HG03066 (cell line): ENCODE measurements around the gene TJP3.
"Not testable (repeated sequence)": the region's sequence is repeated elsewhere in the genome, so short reads cannot be mapped to it uniquely, and the experiment has no call there.

Experiments used
- ATAC-seq: cut with Tn5 transposase; IDR thresholded peaks from one replicate; pipeline ENCODE4 v1.9.1; 2021; ENCODE audit warnings: low read depth; ENCODE audit not compliant: unreplicated experiment

Gene TJP3

DNA sequence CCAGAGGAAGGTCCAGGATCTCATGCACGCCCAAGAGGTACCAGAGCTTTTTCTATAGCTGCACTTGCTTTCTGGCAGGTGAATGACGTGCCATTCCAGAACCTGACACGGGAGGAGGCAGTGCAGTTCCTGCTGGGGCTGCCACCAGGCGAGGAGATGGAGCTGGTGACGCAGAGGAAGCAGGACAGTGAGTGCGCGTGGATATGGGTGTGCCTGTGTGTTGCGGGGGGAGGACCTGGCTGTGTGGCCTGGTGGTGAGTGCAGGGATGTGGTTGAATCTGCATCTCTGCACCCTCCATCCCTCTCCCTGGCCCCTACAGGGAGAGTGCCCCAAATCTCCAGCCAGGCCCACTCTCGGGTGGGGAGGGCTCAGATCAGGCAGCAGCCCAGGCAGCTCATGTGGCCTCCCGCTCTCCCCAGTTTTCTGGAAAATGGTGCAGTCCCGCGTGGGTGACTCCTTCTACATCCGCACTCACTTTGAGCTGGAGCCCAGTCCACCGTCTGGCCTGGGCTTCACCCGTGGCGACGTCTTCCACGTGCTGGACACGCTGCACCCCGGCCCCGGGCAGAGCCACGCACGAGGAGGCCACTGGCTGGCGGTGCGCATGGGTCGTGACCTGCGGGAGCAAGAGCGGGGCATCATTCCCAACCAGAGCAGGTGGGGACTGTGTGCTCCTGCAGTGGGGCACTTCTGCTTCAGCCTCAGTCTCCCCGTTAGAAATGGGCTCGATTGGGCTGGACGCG, 30.5 kb downstream of the TJP3 start:
- no peak for ATAC-seq

DNA sequence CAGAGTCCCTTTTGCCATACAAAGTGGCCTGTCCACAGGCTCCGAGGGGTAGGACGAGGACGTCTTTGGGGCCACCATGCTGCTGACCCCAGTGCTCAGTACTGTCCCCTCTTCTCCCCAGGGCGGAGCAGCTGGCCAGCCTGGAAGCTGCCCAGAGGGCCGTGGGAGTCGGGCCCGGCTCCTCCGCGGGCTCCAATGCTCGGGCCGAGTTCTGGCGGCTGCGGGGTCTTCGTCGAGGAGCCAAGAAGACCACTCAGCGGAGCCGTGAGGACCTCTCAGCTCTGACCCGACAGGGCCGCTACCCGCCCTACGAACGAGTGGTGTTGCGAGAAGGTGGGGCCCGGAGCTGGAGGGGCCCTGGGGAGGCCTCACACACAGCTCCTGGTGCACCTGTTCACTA, 32.2 kb downstream of the TJP3 start:
- ATAC-seq = no peak

DNA sequence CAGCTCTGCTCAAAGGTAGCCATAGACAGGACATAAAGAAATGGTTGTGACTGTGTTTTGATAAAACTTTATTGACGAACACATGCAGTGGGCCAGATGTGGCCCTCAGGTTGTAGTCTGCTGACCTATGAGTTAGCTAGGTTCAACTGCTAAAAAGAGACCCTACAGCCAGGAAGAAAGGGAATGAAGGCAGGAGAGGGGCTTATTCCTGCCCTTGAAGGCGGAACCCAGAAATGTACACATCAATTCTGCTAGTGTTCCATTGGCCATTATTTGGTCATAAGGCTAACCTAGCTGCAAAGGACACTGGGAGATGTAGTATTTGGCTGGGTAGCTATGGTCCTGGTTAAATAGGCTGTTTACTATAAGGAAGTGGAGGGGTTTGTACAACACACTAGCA, 35.3 kb downstream of the TJP3 start:
- no peak for ATAC-seq

DNA sequence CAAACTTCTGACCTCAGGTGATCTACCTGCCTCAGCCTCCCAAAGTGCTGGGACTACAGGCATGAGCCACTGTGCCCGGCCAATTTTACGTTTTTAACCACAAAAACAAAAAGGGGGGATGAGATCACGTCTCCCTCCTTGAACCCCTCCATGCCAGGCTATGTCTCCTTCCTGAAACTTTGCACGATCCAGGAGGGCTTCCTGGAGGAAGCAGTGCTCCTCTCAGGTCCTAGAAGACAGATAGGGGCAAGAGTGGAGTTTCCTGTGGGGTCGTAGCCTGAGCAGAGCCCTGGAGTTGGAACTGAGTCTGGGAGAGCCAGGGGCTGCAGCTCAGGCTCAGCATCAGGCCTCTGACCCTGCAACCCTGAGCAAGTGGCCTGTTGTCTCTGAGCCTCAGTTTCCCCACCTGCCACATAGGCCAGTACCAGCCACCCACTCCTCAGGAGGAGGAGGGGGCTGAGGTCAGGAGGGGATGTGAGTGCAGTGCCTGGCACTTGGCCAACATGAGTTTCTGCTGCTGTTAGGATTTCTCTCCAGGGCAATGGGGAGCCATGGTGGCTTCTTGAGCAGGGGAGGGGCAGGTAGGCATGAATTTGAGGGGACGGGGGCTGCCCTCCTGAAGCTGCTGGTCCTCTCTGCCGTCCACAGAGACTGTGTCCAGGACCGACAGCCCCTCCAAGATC, 37.3 kb downstream of the TJP3 start:
- ATAC-seq = no peak

DNA sequence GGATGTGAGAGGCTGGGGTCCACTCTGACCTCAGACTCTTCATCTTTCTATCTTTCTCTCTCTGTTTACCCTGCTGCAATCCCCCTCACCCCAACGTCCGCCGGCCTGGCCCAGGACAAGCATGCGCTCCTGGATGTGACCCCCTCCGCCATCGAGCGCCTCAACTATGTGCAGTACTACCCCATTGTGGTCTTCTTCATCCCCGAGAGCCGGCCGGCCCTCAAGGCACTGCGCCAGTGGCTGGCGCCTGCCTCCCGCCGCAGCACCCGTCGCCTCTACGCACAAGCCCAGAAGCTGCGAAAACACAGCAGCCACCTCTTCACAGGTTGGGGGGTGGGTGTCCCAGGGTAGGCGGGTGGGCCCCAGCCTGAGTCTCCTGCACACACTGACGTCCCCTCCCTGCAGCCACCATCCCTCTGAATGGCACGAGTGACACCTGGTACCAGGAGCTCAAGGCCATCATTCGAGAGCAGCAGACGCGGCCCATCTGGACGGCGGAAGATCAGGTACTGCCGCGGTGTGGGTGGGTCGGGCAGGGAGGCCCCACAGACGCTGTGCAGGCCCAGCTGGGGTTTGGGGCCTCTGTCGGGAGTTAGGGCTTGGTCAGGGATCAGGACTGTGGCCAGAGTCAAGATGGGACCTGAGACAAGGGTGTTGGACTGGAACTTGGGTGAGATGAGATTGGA, 38.3 kb downstream of the TJP3 start:
- ATAC-seq = no peak

DNA sequence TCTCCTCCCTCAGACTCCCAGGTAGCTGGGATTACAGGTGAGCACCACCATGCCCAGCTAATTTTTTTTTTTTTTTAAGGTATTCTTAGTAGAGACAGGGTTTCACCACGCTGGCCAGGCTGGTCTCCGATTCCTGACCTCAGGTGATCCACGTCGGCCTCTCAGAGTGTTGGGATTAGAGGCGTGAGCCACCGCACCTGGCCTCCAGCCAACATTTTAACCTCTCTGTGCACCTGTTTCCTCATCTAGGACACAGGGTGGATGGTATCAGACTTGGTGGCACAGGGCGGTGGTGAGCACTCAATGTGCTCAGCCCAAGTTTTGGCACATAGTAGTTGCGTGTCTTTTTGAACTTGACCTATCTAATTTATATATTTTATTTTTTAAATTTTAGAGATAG, 40.8 kb downstream of the TJP3 start:
- no peak for ATAC-seq

DNA sequence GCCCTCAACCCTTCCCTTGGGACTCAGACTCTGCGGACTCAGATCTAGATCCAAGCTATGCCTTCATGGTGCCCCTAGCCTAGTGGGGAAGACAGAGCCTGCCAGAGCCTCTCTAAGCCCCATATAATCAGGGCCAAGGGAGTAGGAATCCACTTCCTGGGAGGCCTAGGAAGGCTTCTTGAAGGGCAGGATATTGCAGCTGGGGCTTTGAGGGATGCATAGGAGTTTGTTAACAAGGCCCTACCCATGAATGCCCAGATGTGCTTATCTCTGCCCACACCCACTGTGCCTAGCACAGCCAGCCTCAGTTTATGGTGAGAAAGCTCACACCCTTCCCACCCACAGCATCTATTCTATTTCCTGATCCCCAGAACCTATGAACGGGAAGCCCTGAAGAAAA, 42.0 kb downstream of the TJP3 start:
- no peak for ATAC-seq

DNA sequence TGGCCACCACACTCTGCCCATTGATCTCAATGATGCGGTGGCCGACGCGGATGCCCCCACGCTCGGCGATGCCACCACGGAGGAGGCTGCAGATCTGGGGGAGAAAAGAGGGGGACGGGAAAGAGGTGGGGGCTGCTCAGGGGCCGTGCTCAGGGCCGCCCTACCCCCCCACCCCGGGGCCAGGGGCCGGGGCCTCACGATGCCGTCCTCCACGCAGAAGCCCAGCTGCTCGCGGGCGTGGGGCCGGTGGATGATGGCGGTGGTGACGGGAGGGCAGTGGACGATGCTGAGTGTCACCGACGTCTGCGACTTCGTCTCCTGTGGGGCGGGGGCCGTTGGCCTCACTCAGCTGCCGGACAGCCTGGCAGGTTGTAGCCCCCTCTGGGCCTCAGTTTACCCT, 43.1 kb downstream of the TJP3 start:
- no peak for ATAC-seq

DNA sequence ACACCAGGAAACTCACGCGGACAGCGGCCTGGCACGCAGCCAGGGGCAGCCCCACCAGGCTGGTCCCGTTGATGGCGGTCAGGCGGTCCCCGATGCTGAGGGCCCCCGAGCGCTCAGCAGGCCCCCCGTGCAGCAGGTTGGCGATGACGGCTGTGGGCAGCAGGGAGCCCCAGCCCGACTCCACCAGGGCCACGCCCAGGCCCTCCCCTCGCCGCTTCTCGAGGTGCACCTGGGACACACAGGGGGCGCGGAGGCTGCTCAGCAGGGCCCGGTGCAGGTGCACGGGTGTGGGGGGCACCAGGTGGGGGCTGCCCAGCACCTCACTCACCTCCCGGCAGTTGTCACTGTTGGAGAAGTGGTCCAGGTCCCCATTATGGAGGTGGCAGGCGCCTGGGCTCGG, 44.3 kb downstream of the TJP3 start:
- no peak for ATAC-seq

DNA sequence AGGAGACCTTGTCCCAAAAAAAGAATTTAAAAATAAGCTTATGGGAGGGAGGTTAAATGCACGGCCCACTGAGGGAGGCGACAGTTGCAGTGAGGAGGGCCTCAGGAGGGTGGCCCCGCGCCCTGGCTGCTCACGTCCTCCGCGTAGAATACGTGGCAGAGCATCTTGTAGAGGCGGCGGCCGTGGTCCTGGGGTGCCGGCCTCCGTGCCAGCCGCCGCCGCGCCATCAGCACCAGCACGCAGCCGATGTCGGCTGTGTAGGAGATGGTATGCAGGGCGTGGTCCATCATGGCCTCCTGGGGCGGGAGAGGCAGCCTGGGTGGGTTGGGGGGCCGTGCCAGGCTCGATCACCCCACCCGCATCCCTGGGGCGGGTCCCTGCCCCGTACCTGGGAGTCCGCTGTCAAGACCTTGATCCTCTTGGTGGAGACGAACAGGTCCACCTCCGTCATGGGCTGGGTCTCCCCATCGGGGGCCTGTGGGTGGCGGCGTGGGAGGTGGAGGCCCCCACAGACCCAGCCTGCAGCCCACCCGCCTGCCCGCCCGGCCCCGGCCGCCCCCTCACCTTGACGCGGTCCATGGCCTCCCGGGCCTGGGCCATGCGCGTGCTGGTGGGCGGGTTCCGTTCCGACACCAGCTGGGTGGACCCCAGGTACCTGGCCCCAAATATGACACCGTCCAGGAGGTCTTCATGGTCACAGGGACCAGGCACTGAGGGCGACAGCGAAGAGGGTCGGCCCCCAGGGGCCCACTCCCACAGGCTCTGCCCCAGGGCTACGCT, 45.6 kb downstream of the TJP3 start:
- no peak for ATAC-seq

DNA sequence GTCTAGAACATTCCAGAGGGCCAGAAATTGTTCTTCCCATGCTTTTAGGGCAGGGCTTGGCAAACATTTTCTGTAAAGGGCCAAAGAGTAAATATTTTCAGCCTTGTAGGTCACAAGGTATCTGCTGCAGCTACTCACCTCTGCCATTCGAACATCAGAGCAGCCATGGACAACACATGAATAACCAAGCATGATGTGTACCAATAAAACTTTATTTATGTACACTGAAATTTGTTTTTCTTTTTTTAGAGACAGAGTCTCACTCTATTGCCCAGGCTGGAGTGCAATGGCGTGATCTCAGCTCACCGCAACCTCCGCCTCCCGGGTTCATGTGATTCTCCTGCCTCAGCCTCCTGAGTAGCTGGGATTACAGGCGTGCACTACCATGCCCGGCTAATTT, 49.5 kb downstream of the TJP3 start:
- not testable (repeated sequence) for ATAC-seq

DNA sequence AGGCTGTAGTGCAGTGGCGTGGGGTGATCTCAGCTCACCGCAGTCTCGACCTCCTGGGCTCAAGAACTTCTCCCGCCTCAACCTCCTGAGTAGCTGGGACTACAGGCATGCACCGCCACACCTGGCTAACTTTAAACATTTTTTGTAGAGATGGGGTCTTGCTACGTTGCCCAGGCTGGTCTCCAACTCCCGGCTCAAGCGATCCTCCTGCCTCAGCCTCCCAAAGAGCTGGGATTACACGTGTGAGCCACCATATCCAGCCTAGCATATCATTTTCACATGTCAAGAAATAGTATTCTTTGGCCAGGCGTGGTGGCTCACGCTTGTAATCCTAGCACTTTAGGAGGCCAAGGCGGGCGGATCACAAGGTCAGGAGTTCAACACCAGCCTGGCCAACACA, 50.1 kb downstream of the TJP3 start:
- ATAC-seq = not testable (repeated sequence)

DNA sequence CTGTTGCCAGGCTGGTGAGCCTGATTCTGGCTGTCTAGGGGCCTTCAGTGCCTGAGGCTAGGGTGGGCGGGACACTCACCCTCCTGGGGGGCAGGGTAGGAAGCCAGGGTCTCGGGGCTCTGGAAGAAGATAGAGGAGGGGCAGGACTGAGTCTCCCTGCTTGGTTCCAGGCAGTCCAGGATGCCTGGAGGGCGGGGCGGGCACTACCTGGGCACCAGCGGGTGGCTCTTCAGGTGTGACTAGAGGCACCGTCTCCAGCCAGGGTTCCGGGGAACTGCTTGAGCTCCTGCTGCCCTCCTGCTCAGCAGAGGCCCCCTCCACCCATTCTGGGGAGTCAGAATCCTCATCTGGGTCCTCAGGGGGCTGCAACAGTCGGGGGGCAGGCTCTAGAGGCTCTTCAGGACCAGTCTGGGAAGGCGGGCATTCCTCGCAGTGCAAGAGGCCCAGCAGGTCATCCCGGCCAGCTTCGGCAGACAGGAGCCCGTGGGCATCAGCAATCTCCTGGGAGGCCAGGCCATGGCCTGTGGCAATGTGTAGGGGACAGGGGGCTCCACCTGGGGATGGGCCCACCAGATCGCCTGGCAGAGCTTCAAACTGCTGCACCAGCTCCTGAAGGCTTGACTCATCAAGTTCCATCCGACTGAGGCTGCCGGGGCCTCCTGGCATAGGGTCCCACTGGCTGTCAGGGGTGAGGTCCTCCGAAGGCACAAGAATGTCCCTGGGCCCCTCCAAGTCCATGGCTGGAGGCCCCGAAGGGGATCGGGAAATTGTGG, 51.5 kb downstream of the TJP3 start:
- no peak for ATAC-seq

DNA sequence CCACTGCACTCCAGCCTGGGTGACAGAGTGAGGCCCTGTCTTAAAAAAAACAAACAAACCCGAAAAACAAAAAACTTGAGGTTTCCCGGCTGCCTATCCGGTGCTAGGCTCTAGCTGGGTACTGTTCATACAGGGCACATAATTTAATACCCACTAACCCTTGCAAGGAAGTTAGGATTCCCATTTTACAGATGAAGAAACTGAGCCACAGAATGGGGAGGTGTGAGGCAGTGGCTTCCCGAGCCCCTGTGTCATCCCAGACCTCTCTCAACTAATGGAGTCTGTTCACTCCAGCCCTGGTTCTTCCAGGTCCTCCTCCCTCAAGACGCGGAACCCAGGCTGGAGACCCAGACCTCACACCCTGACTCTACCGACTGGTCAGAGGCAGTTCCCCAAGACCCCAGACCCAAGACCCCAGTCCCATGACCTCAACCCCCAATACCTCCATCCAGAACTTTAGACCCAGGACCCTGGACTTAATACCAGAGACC, 52.7 kb downstream of the TJP3 start:
- no peak for ATAC-seq

DNA sequence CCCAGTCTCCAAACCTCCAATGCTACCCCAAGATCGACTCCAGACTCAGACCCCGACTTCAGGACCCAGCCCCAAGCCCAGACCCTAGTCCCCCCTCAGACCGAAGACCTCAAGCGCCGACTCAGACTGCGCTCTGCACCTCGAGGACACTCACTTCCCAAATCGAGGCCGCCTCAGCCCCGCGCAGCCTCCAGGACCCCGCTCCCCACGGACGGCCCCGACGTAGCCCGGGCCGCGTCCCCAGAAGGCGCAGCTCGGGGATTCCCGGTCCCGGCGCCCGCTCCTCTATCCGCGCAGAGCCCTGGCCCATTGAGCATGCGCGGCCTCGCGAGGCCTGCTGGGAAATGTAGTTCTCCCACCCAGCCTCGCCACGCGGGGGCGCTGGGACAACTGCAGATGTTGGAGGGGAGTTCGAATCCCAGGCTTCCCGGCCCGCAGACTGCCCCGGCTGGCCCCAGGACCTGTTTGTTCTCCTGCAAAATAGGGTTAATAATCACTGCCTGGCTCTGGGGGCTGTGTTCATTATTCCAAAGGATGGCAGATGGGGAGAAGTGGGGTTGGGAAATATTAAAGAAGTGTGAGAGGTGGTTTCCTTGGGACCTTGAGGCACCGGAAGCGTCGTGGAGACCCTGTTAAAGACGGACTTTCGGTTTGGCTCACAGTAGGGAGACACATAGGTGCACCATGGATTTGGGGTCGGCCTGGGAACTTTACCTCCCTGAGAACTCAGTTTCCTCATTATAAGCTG, 53.4 kb downstream of the TJP3 start, which contains the start of gene APBA3:
Gene APBA3, minus strand, starts transcription at position 311 of the 748 bp plus-strand sequence. CDS start 1,428 bp downstream, outside the sequence.
- peak; percentile 43 for ATAC-seq

DNA sequence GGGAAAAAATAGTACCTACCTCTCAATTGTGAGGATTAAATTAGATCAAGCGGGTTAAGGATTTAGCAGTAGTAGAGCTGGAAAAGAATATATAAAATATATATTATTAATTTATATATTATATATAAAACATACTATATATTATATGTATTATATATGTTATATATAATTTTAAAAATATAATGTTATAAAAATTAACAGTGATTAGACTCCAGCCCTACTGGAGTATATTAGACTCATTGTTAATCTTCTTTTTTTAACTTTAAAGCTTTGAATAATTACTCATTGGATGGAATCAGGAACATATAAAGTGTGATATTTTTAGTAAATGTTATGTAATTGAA, 53.9 kb downstream of the TJP3 start:
- no peak for ATAC-seq

DNA sequence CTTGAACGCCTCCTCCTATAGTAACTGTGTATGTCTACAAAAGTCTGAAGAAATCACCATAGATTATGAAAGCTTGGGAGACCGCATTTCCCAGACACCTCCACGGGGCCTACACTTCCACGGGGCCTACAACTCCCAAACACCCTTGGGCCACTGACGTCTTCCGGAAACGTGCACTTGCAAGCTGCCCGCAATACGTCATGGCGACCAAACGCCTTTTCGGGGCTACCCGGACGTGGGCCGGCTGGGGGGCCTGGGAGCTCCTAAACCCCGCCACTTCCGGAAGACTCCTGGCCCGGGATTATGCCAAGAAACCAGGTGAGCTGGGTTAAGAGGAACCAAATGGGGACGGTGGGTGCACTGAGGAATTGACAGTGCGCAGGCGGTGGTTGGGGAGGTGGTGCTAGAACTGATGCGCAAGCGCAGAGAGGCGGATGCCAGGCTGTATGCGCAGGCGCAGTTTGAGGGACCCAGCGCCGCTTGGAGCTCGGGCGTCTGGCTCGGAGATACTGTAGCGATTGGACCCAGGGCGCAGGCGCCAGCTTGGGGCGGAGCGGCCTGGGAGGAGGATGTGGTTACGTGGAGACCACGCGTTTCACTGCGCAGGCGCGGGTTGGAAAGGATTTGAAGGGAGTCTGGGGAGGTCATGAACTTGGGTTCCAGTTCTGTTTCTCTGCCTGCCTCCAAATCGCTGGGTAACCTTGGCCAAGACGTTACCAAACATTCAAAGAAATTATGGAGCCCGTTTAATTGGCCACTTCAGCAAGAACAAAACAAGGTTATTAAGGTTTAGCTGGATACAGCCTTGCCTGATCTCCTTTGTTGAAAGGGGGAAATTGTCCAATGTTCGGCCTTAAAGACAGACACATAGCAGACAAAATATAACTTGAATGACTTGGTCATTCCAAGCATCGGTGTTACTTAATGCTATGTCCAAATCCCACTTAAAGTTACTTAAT, 54.6 kb downstream of the TJP3 start, which contains the start of gene MRPL54:
Gene MRPL54, plus strand, starts transcription at position 182 of the 959 bp plus-strand sequence. Its CDS starts 19 bp downstream, at position 201.
- peak; percentile 71 for ATAC-seq

DNA sequence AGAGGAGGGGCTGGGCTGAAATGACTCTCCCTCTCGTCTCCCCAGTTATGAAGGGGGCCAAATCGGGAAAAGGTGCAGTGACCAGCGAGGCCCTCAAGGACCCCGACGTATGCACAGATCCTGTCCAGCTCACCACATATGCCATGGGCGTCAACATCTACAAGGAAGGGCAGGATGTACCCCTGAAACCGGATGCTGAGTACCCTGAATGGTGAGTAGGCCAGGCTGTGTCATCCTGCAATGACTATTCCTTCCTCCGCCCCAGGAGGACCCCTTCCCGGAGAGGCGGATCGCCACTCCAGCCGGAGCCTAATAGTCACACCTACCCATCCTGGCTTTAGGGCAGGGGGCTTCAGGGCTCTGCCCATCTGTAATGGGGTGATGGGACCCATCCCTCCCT, 56.9 kb downstream of the TJP3 start:
- ATAC-seq = no peak
